GM21723 (cell line): ENCODE measurements around the gene PTPN14.

Source experiments
- ATAC-seq: cut with Tn5 transposase; IDR thresholded peaks from one replicate; pipeline ENCODE4 v1.9.1; 2021; ENCODE audit warnings: mild to moderate bottlenecking, moderate library complexity; ENCODE audit not compliant: unreplicated experiment

Gene PTPN14

GRCh38 chr1:214379236-214379970 is 172.0 kb downstream of the PTPN14 start:
- ATAC-seq: no peak

GRCh38 chr1:214378492-214378891 is 172.9 kb downstream of the PTPN14 start:
- no peak for ATAC-seq

- ATAC-seq: no peak
These were observed 173.5 kb downstream of the PTPN14 start for GRCh38 chr1:214377886-214378285.

GRCh38 chr1:214377485-214377884 is 173.9 kb downstream of the PTPN14 start:
- ATAC-seq: no peak

- ATAC-seq: no peak
These were observed 179.3 kb downstream of the PTPN14 start for GRCh38 chr1:214372092-214372491.

GRCh38 chr1:214370615-214371014 is 180.8 kb downstream of the PTPN14 start:
- no peak for ATAC-seq

- no peak for ATAC-seq
These were observed 182.0 kb downstream of the PTPN14 start for GRCh38 chr1:214369364-214369763.

GRCh38 chr1:214367841-214368240 is 183.6 kb downstream of the PTPN14 start:
- no peak for ATAC-seq

GRCh38 chr1:214364786-214365295 is 186.6 kb downstream of the PTPN14 start:
- ATAC-seq: no peak

- ATAC-seq: no peak
These were observed 187.0 kb downstream of the PTPN14 start for GRCh38 chr1:214364386-214364785.

GRCh38 chr1:214363386-214363785 is 188.0 kb downstream of the PTPN14 start:
- no peak for ATAC-seq

GRCh38 chr1:214362188-214362882 is 189.1 kb downstream of the PTPN14 start:
- ATAC-seq: no peak

GRCh38 chr1:214361636-214362035 is 189.8 kb downstream of the PTPN14 start:
- no peak for ATAC-seq

- no peak for ATAC-seq
These were observed 190.8 kb downstream of the PTPN14 start for GRCh38 chr1:214360525-214361164.

- ATAC-seq: no peak
These were observed 191.3 kb downstream of the PTPN14 start for GRCh38 chr1:214360116-214360515.

GRCh38 chr1:214354440-214355148 is 196.8 kb downstream of the PTPN14 start:
- no peak for ATAC-seq

GRCh38 chr1:214352838-214353237 is 198.6 kb downstream of the PTPN14 start:
- ATAC-seq: no peak

GRCh38 chr1:214351551-214352277 is 199.7 kb downstream of the PTPN14 start:
- ATAC-seq: no peak

- ATAC-seq: no peak
These were observed 201.6 kb downstream of the PTPN14 start for GRCh38 chr1:214349781-214350180.

- ATAC-seq: no peak
These were observed 202.4 kb downstream of the PTPN14 start for GRCh38 chr1:214349008-214349407.
